ENCODE data around the gene ZNF77.

GRCh38 chr19:2944403-2944774, 382 bp downstream of the ZNF77 start:
- no peak for TF ChIP-seq EZH2 (optimal IDR thresholded peaks at IDR 0.05; ENCODE audit: low read depth, low read length)
- no peak for TF ChIP-seq CTCF (IDR thresholded peaks at IDR 0.05; ENCODE audit: low read length)
- no peak for TF ChIP-seq EZH2phosphoT487 (IDR thresholded peaks at IDR 0.05; ENCODE audit: low read length)
